ENCODE data around the gene MINDY3.

- TF ChIP-seq CTCF (IDR thresholded peaks at IDR 0.05 in 8 of 11, conservative IDR thresholded peaks at IDR 0.05 in 3 of 11) (no peak), POLR2A (IDR thresholded peaks at IDR 0.05) (no peak)
Observed at GRCh38 chr10:15760681-15761080, 99.6 kb downstream of the MINDY3 start.

Measured in spleen (tissue), 7 donors.